K562 (cell line): ENCODE data around the gene RELL1. TPM values are rescaled to one million over a fixed set of nuclear protein-coding genes. Genes with fewer than 3 reads are reported as not detected.
A peak's percentile ranks its signal among the peaks of the same experiment; 100 is the strongest.

Experiments
- ATAC-seq: fragments of 200-7000 bp; cut with Tn5 transposase; 3 replicates; pipeline ENCODE4 v1.9.1; 2020; ENCODE audit warnings: moderate library complexity
- BruUV-seq: library from RNA; stranded (reverse); fragments of 400-500 nt; replicated peaks from 2 replicates; lab custom pipeline; 2021; lab: Mats Ljungman, UMichigan
- CTCF ChIA-PET: fragments of 300-600 bp; formaldehyde crosslinking; extraction: SDS; loops from one replicate; lab custom pipeline; 2021; ENCODE audit warnings: low intra/inter-chr PET ratio; lab: Yijun Ruan, JAX
- POLR2A ChIA-PET: fragments of 300-600, 350-650 bp; sonication (Branson Sonifier 250); formaldehyde crosslinking; extraction: SDS; loops from one replicate; lab custom pipeline; 2021; ENCODE audit warnings: antibody characterized with exemption, inconsistent platforms; lab: Yijun Ruan, JAX
- DNase-seq, 4 experiments: peaks; one replicate each; pipeline versions ENCODE4 v3.0.0 to v3.0.0-alpha.2; 2011 to 2018; ENCODE audit warnings: low spot score in 3 of 4, mixed read lengths in 3 of 4; ENCODE audit errors: extremely low read depth in 1 of 4
- FAIRE-seq: peaks from 2 replicates; lab custom pipeline; 2011; peaks lifted over from hg19 to GRCh38; lab: Jason Lieb, UNC
- H2AFZ ChIP-seq: 2 replicates; pipeline ENCODE4 v1.6.0; 2011; ENCODE audit warnings: low read depth, low read length, control low read depth, inconsistent platforms
- H3K27ac ChIP-seq: fragments of 200-600 bp; 3 replicates; pipeline ENCODE4 v1.8.0; 2011; ENCODE audit warnings: low read depth, mild to moderate bottlenecking, control low read depth, inconsistent platforms, low read length, moderate library complexity, mixed read lengths; ENCODE audit errors: extremely low read depth
- H3K27me3 ChIP-seq, 2 experiments: fragments of 300-600 bp in 1 of 2; 2 replicates in 1 of 2; 3 replicates in 1 of 2; pipeline versions ENCODE4 v1.6.0 to v1.8.0; 2011; ENCODE audit warnings: inconsistent platforms in 2 of 2, low read length in 2 of 2, mild to moderate bottlenecking in 1 of 2, mixed read lengths in 1 of 2, moderate library complexity in 1 of 2; ENCODE audit not compliant: control insufficient read depth in 2 of 2, insufficient read depth in 2 of 2
- H3K36me3 ChIP-seq: fragments of 300-600 bp; 3 replicates; pipeline ENCODE4 v1.8.0; 2011; ENCODE audit warnings: mild to moderate bottlenecking, low read length, inconsistent platforms; ENCODE audit not compliant: control insufficient read depth, insufficient read depth
- H3K4me1 ChIP-seq, 2 experiments: fragments of 200-600 bp in 1 of 2; replicated peaks in 1 of 2; 2 replicates in 1 of 2; 3 replicates in 1 of 2; pipeline versions ENCODE4 v1.5.1 to v1.8.0; 2011; ENCODE audit warnings: inconsistent platforms in 2 of 2, low read length in 2 of 2, mild to moderate bottlenecking in 1 of 2, mixed read lengths in 1 of 2, moderate library complexity in 1 of 2; ENCODE audit not compliant: control insufficient read depth in 2 of 2, insufficient read depth in 2 of 2
- H3K4me2 ChIP-seq: 2 replicates; pipeline ENCODE4 v1.6.1; 2011; ENCODE audit warnings: low read length, control low read depth, inconsistent platforms, mixed read lengths; ENCODE audit not compliant: insufficient read depth
- H3K4me3 ChIP-seq: fragments of 200-600 bp; sonication (generic), shearing (Covaris generic); 2 replicates; pipeline ENCODE4 v1.5.1; 2016; ENCODE audit warnings: control low read depth, inconsistent platforms
- H3K79me2 ChIP-seq: fragments of 200-600 bp; 3 replicates; pipeline ENCODE4 v1.8.0; 2011; ENCODE audit warnings: low read length, inconsistent platforms; ENCODE audit not compliant: control insufficient read depth, insufficient read depth
- H3K9ac ChIP-seq, 2 experiments: 2 replicates each; pipeline versions ENCODE4 v1.6.0 to v1.6.1; 2011; ENCODE audit warnings: low read depth in 2 of 2, low read length in 2 of 2, control low read depth in 1 of 2, inconsistent platforms in 1 of 2, mild to moderate bottlenecking in 1 of 2, mixed read lengths in 1 of 2; ENCODE audit not compliant: insufficient read depth in 1 of 2
- H3K9me1 ChIP-seq: one replicate; pipeline ENCODE4 v1.6.0; 2011; ENCODE audit warnings: inconsistent platforms, mild to moderate bottlenecking, low read length, moderate library complexity; ENCODE audit not compliant: control insufficient read depth, insufficient read depth
- H3K9me3 ChIP-seq: replicated peaks from 2 replicates; pipeline ENCODE4 v1.5.1; 2011; ENCODE audit warnings: low read depth, low read length, inconsistent platforms; ENCODE audit not compliant: control insufficient read depth, insufficient read depth
- H4K20me1 ChIP-seq: replicated peaks from 2 replicates; pipeline ENCODE4 v1.6.1; 2011; ENCODE audit warnings: low read length, inconsistent platforms, mixed read lengths; ENCODE audit not compliant: control insufficient read depth, insufficient read depth
- NFE2L1 ChIP-seq: fragments of 450-650 bp; IDR thresholded peaks from 2 replicates; pipeline ENCODE4 v1.6.1; 2016; ENCODE audit warnings: missing genetic modification characterization, low read depth, mild to moderate bottlenecking, missing compliant biosample characterization, moderate library complexity, borderline replicate concordance
- RB1 ChIP-seq: fragments of 450-650 bp; IDR thresholded peaks from 2 replicates; pipeline ENCODE4 v1.6.1; 2017; ENCODE audit warnings: low read depth, mild to moderate bottlenecking
- WGBS: fragments of 100-300 bp; shearing (Covaris generic); methylation state at CpG from one replicate; pipeline ENCODE4 v1.1.6; 2016; ENCODE audit warnings: low coverage, mixed read lengths; ENCODE audit not compliant: insufficient coverage; ENCODE audit errors: missing lambda C conversion rate; 5-methylcytosine and 5-hydroxymethylcytosine counted together
- in situ Hi-C: fragments of 300-500 bp; cut with MboI; formaldehyde crosslinking; loops from 4 replicates; pipeline ENCODE4 v1.15.0; 2018; ENCODE audit warnings: inconsistent platforms, mixed read lengths
- intact Hi-C: fragments of 100-400 bp; cut with micrococcal nuclease; formaldehyde crosslinking; loops from 2 replicates; pipeline ENCODE4 v1.14.2; 2022
- polyA plus RNA-seq, 8 experiments: library from polyadenylated mRNA; depleted of rRNA in 4 of 8; stranded (reverse) in 5 of 8; unstranded in 3 of 8; fragments of >200 nt; fragmentation: Nextera tagmentation in 2 of 8; fragmentation: Illumina TruSeq in 1 of 8; extraction: Ambion mirVana in 2 of 8; extraction: Trizol in 1 of 8; gene quantifications; 2 replicates each; pipeline versions ENCODE4 v1.2.1 to v1.2.3, GENCODE V29; 2011 to 2014; ENCODE audit warnings: inconsistent platforms in 1 of 8, missing spikeins in 1 of 8
- total RNA-seq, 7 experiments: library from RNA; depleted of rRNA in 6 of 7; stranded (reverse); fragments of >200 nt in 6 of 7; fragmentation: Illumina TruSeq in 2 of 7; extraction: Trizol in 2 of 7; gene quantifications; 2 replicates each; pipeline versions ENCODE4 v1.2.1 to v1.2.3, GENCODE V29; 2011 to 2021; ENCODE audit warnings: low replicate concordance in 1 of 7
- TF ChIP-seq, protein P1 (sequence below), 2 experiments: fragments of 450-650 bp in 1 of 2; sonication (generic) in 1 of 2; formaldehyde crosslinking in 1 of 2; IDR thresholded peaks in 1 of 2; conservative IDR thresholded peaks in 1 of 2; 2 replicates each; pipeline versions ENCODE4 v1.6.1 to v1.8.1; 2016 to 2023; ENCODE audit warnings: mild to moderate bottlenecking in 2 of 2, moderate library complexity in 2 of 2, inconsistent platforms in 1 of 2, missing genetic modification reagents in 1 of 2
- TF ChIP-seq, protein P2 (sequence below): fragments of 250-450 bp; sonication (Bioruptor Pico); IDR thresholded peaks from 2 replicates; pipeline ENCODE4 v1.5.0; 2020; ENCODE audit warnings: mild to moderate bottlenecking, borderline replicate concordance
- TF ChIP-seq, protein P3 (sequence below): fragments of 450-650 bp; IDR thresholded peaks from 2 replicates; pipeline ENCODE4 v1.6.1; 2018; ENCODE audit not compliant: partially characterized antibody
- TF ChIP-seq, protein P4 (sequence below): fragments of 250-450 bp; sonication (Bioruptor Pico); IDR thresholded peaks from 2 replicates; pipeline ENCODE4 v1.5.0; 2022; ENCODE audit warnings: mild to moderate bottlenecking

RELL1 gene
- total and polyA plus RNA-seq, 9 of the 15 experiments (the other 6 are each of a cell fraction or from before 2014, with no cell fraction given): 0.06 to 3.5 (median 1.7) TPM; not detected in 1

DNA sequence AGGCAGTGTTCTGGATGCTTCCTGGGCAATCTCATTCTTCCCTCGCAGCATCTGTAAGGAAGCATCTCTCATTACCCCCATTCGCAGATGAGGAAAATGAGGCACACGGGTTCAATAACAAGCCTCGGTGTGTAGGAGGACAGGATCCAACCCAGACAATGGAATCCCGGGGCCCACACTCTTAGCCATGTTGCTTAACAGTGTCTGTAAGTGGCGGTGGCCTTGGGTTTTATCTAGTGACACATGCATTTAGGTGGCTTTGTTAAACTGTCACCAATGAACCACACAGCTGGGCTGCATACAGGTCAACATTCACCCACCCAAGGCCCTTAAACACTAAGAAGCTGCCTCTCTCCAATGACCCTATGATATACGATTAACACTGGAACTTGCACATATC lies 22.6 kb downstream of the RELL1 start (continued):
- TF ChIP-seq, protein P1, sequence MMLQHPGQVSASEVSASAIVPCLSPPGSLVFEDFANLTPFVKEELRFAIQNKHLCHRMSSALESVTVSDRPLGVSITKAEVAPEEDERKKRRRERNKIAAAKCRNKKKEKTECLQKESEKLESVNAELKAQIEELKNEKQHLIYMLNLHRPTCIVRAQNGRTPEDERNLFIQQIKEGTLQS (IDR thresholded peaks at IDR 0.05): no peak
- TF ChIP-seq, protein P1 (CRISPR knock-in tag; conservative IDR thresholded peaks at IDR 0.05): no peak
- TF ChIP-seq, protein P2, sequence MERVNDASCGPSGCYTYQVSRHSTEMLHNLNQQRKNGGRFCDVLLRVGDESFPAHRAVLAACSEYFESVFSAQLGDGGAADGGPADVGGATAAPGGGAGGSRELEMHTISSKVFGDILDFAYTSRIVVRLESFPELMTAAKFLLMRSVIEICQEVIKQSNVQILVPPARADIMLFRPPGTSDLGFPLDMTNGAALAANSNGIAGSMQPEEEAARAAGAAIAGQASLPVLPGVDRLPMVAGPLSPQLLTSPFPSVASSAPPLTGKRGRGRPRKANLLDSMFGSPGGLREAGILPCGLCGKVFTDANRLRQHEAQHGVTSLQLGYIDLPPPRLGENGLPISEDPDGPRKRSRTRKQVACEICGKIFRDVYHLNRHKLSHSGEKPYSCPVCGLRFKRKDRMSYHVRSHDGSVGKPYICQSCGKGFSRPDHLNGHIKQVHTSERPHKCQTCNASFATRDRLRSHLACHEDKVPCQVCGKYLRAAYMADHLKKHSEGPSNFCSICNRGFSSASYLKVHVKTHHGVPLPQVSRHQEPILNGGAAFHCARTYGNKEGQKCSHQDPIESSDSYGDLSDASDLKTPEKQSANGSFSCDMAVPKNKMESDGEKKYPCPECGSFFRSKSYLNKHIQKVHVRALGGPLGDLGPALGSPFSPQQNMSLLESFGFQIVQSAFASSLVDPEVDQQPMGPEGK: no peak

DNA sequence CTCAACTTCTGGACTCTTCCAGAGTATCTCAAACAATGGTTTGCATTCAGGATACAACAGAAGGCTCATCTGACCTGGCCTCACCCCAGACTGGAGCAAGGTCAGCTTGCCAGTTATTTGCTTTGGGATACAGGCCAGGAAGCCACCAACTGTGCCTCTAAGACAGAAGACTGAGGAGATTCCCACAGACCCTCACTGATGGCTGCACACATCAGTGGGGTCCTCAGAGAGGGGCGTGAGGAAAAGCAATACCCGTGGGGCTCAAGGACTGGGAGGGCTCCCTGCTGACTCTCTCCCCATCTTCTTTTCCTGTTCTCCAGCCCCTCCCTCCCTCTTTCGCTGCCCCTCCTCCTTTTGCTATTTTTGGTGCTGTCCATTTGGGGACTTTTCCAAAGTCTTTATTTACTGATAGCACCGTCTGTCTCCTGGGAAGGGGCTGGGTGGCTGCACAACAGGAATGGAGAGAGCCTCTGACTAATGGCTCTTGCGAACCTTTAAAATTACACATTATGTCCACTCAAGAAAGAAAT lies 23.2 kb downstream of the RELL1 start:
- Histone ChIP-seq H4K20me1 (no peaks in the 10 kb centered on the region; the same call in 1 of the 2 replicates), H3K9me1 (no peaks in the 10 kb centered on the region), H3K27ac (no peak overlapping the region; the same call in 2 of the 3 replicates), H2AFZ (no peak overlapping the region), H3K4me2 (no peak overlapping the region), H3K4me1 (no peaks in the 10 kb centered on the region; a peak in 1 of 5 replicates), H3K79me2 (no peaks in the 10 kb centered on the region), H3K36me3 (no peaks in the 10 kb centered on the region), H3K4me3 (no peak overlapping the region), H3K9me3 (no peaks in the 10 kb centered on the region), H3K27me3 (peaks cover 0 to 4% of the 10 kb centered on the region in 2 experiments; a peak in 1 of 5 replicates), H3K9ac (no peak overlapping the region)
- ChIA-PET CTCF (no interaction called here), POLR2A (no interaction called here)
- ATAC-seq (no peak), DNase-seq (no peak), FAIRE-seq (no peak)
- 4% methylated on average over 5 of the region's 5 CpGs for WGBS
- in situ Hi-C loops: no loop called here
- intact Hi-C loops: no loop called here
- no TSS peak for BruUV-seq
- TF ChIP-seq, protein P3, sequence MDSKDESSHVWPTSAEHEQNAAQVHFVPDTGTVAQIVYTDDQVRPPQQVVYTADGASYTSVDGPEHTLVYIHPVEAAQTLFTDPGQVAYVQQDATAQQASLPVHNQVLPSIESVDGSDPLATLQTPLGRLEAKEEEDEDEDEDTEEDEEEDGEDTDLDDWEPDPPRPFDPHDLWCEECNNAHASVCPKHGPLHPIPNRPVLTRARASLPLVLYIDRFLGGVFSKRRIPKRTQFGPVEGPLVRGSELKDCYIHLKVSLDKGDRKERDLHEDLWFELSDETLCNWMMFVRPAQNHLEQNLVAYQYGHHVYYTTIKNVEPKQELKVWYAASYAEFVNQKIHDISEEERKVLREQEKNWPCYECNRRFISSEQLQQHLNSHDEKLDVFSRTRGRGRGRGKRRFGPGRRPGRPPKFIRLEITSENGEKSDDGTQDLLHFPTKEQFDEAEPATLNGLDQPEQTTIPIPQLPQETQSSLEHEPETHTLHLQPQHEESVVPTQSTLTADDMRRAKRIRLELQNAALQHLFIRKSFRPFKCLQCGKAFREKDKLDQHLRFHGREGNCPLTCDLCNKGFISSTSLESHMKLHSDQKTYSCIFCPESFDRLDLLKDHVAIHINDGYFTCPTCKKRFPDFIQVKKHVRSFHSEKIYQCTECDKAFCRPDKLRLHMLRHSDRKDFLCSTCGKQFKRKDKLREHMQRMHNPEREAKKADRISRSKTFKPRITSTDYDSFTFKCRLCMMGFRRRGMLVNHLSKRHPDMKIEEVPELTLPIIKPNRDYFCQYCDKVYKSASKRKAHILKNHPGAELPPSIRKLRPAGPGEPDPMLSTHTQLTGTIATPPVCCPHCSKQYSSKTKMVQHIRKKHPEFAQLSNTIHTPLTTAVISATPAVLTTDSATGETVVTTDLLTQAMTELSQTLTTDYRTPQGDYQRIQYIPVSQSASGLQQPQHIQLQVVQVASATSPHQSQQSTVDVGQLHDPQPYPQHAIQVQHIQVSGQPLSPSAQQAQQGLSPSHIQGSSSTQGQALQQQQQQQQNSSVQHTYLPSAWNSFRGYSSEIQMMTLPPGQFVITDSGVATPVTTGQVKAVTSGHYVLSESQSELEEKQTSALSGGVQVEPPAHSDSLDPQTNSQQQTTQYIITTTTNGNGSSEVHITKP: peak; percentile 31
- TF ChIP-seq, protein P4, sequence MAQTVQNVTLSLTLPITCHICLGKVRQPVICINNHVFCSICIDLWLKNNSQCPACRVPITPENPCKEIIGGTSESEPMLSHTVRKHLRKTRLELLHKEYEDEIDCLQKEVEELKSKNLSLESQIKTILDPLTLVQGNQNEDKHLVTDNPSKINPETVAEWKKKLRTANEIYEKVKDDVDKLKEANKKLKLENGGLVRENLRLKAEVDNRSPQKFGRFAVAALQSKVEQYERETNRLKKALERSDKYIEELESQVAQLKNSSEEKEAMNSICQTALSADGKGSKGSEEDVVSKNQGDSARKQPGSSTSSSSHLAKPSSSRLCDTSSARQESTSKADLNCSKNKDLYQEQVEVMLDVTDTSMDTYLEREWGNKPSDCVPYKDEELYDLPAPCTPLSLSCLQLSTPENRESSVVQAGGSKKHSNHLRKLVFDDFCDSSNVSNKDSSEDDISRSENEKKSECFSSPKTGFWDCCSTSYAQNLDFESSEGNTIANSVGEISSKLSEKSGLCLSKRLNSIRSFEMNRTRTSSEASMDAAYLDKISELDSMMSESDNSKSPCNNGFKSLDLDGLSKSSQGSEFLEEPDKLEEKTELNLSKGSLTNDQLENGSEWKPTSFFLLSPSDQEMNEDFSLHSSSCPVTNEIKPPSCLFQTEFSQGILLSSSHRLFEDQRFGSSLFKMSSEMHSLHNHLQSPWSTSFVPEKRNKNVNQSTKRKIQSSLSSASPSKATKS (CRISPR knock-in tag): no peak
- TF ChIP-seq RB1 (no peak), NFE2L1 (no peak)
